ENCODE measurements around the gene CDC14A. TPM values are rescaled to one million over a fixed set of nuclear protein-coding genes. Genes with fewer than 3 reads are reported as not detected.

The CDC14A gene
- total and polyA plus RNA-seq, 2 donors (not counting 1 experiment from before 2014, with no cell fraction given) = 1.4 to 3.5 TPM

DNA sequence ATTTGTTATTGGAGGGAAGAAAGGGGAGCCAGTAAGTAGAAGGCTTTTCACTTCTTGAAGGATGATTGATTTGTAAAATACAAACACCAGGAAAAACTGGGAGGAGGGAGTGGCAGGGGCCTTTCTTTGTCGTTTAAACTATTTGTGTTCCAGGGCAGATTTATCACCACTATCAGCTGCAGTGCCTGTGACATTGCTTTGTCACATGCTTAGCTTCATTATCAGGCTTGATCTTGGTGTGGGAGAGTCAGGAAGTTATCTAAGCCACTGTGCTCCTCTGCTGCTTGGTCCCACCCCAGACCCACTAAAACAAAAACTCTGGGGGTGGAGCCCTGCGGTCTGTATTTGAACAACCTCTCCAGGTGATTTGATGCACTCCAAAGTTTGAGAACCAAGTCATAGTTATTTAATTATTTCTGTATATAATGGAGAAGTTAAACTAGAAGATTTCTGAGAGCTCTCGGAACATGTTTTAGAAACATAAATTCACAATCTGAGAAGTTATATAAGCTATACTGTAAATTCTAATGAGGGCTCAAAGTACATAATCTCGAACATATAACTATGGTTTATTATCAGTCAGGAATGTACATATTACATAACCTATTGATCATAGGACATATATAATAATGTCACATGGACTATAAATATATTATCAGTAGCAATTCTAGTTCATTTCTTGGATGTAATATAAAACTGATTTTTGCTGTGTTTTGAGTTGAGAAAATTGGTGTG lies 87.9 kb downstream of the CDC14A start:
- no peaks in the 10 kb centered on the region for H3K79me2 ChIP-seq (ENCODE audit: control insufficient read depth, insufficient read depth, low read length)
- no peak overlapping the region for H3K27ac ChIP-seq (ENCODE audit: insufficient read depth, low read length)
- H3K9ac ChIP-seq (ENCODE audit: insufficient read depth, low read length) = no peak overlapping the region
- H3K36me3 ChIP-seq (ENCODE audit: control insufficient read depth, insufficient read depth, low read length) = no peaks in the 10 kb centered on the region
- no peak for DNase-seq (ENCODE audit: low read depth in 2 of 2)
- peaks cover 2% of the 10 kb centered on the region for H3K4me1 ChIP-seq (ENCODE audit: control insufficient read depth, extremely low read depth, insufficient read depth, low read length)
- H3K4me2 ChIP-seq (ENCODE audit: extremely low read depth, insufficient read depth, low read length) = no peak overlapping the region
- H3K27me3 ChIP-seq (ENCODE audit: control insufficient read depth, insufficient read depth, low read length) = no peaks in the 10 kb centered on the region
- no peak overlapping the region for H3K4me3 ChIP-seq (replicated peaks in 1 of 4; ENCODE audit: control extremely low read depth in 1 of 4, insufficient read depth in 1 of 4, low read depth in 3 of 4, low read length in 4 of 4)
- TF ChIP-seq EZH2 (IDR thresholded peaks at IDR 0.05; ENCODE audit: low read length, missing control alignments) = no peak
- no peak for TF ChIP-seq CTCF (conservative IDR thresholded peaks at IDR 0.05 in 1 of 2, IDR thresholded peaks at IDR 0.05 in 1 of 2; ENCODE audit: low read depth in 1 of 2, low read length in 2 of 2)
- H2AFZ ChIP-seq (ENCODE audit: low read length) = no peak overlapping the region
- no peaks in the 10 kb centered on the region for H3K9me3 ChIP-seq (ENCODE audit: control insufficient read depth, insufficient read depth, low read depth, low read length)
- no peaks in the 10 kb centered on the region for H4K20me1 ChIP-seq (ENCODE audit: control insufficient read depth, extremely low read depth, insufficient read depth, low read length)

DNA sequence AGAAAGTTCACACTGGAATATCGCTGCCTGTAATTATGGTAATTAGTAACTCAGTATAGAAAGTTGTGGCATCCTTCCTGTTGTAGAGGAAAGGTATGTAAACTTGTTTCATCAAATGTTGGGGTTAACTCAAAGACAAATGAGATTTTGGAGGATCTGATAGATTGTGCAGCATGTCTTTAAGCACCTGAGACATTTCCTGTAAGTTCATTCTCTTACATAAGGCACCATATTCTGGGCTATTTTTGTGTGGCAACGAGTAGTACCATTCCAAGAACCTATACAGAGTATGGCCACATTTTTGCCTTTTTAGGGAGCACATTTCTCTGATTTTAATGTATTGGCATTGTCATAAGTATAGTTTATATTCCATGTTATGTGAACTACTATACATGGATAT lies 88.8 kb downstream of the CDC14A start:
- Histone ChIP-seq H3K27ac (ENCODE audit: insufficient read depth, low read length) (no peak overlapping the region), H3K9me3 (ENCODE audit: control insufficient read depth, insufficient read depth, low read depth, low read length) (no peaks in the 10 kb centered on the region), H3K4me2 (ENCODE audit: extremely low read depth, insufficient read depth, low read length) (no peak overlapping the region), H3K36me3 (ENCODE audit: control insufficient read depth, insufficient read depth, low read length) (no peaks in the 10 kb centered on the region), H4K20me1 (ENCODE audit: control insufficient read depth, extremely low read depth, insufficient read depth, low read length) (no peaks in the 10 kb centered on the region), H3K4me3 (replicated peaks in 1 of 4; ENCODE audit: control extremely low read depth in 1 of 4, insufficient read depth in 1 of 4, low read depth in 3 of 4, low read length in 4 of 4) (no peak overlapping the region), H3K4me1 (ENCODE audit: control insufficient read depth, extremely low read depth, insufficient read depth, low read length) (peaks cover 2% of the 10 kb centered on the region), H3K27me3 (ENCODE audit: control insufficient read depth, insufficient read depth, low read length) (no peaks in the 10 kb centered on the region), H3K9ac (ENCODE audit: insufficient read depth, low read length) (no peak overlapping the region), H3K79me2 (ENCODE audit: control insufficient read depth, insufficient read depth, low read length) (no peaks in the 10 kb centered on the region), H2AFZ (ENCODE audit: low read length) (no peak overlapping the region)
- DNase-seq (ENCODE audit: low read depth in 2 of 2) = no peak
- no peak for TF ChIP-seq EZH2 (IDR thresholded peaks at IDR 0.05; ENCODE audit: low read length, missing control alignments)
- no peak for TF ChIP-seq CTCF (conservative IDR thresholded peaks at IDR 0.05 in 1 of 2, IDR thresholded peaks at IDR 0.05 in 1 of 2; ENCODE audit: low read depth in 1 of 2, low read length in 2 of 2)

- Histone ChIP-seq H4K20me1 (ENCODE audit: control insufficient read depth, extremely low read depth, insufficient read depth, low read length) (no peaks in the 10 kb centered on the region), H3K9ac (ENCODE audit: insufficient read depth, low read length) (no peak overlapping the region), H3K27me3 (ENCODE audit: control insufficient read depth, insufficient read depth, low read length) (no peaks in the 10 kb centered on the region), H3K4me3 (replicated peaks in 1 of 4; ENCODE audit: control extremely low read depth in 1 of 4, insufficient read depth in 1 of 4, low read depth in 3 of 4, low read length in 4 of 4) (no peak overlapping the region), H3K9me3 (ENCODE audit: control insufficient read depth, insufficient read depth, low read depth, low read length) (no peaks in the 10 kb centered on the region), H2AFZ (ENCODE audit: low read length) (no peak overlapping the region), H3K79me2 (ENCODE audit: control insufficient read depth, insufficient read depth, low read length) (no peaks in the 10 kb centered on the region), H3K27ac (ENCODE audit: insufficient read depth, low read length) (no peak overlapping the region), H3K4me1 (ENCODE audit: control insufficient read depth, extremely low read depth, insufficient read depth, low read length) (peaks cover 2% of the 10 kb centered on the region), H3K36me3 (ENCODE audit: control insufficient read depth, insufficient read depth, low read length) (no peaks in the 10 kb centered on the region), H3K4me2 (ENCODE audit: extremely low read depth, insufficient read depth, low read length) (no peak overlapping the region)
- DNase-seq (ENCODE audit: low read depth in 2 of 2) = no peak
- no peak for TF ChIP-seq CTCF (conservative IDR thresholded peaks at IDR 0.05 in 1 of 2, IDR thresholded peaks at IDR 0.05 in 1 of 2; ENCODE audit: low read depth in 1 of 2, low read length in 2 of 2)
- TF ChIP-seq EZH2 (IDR thresholded peaks at IDR 0.05; ENCODE audit: low read length, missing control alignments) = no peak
These were observed 89.3 kb downstream of the CDC14A start for GRCh38 chr1:100441651-100442050.

Measured in fibroblast of lung (primary cell).